ENCODE measurements around the gene NRXN2. TPM values are rescaled to one million over a fixed set of nuclear protein-coding genes. Genes with fewer than 3 reads are reported as not detected.
"Not testable (repeated sequence)": the region's sequence is repeated elsewhere in the genome, so short reads cannot be mapped to it uniquely, and the experiment has no call there.

NRXN2 gene
- total RNA-seq, 1 experiment from 2014 or later = not detected

DNA sequence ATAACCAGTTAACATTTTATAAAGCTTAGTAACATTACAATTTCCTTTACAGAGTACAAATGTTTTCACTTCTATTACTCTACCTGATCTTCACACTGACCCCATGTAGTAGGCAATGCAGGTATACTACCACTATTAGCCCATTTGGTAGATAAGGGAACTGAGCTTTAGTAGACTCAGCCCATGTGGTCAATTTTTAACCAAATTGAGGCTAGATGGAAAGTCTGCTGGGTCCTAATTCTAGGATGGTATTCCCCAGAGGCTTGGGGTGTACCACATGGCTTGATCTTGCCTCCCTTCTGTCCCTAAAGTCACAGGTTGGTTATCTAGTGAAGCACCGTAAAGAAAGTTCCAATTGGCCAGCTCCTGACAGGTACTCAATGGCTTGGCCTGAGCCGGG is 48.2 kb downstream of the NRXN2 start:
- no peak for DNase-seq (ENCODE audit: low spot score)

DNA sequence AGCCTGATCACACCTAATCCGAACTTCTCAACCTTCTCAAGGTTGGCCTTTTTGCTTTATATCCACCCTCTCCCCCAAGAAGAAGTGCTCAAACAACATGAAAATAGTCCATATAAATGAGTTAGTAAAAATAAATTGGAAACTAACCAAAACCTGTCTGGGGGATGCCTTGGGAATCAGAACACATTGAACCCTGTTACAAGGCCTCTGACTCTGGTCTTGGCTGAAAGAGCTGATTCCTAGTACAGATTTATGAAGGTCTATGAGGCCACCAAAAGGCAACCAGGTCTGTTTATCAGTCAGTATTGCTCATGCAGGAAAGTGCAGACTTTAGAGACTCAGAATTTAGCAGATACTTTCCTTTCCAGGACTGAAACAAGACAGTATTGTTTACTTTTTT is 49.7 kb downstream of the NRXN2 start:
- no peak for DNase-seq (ENCODE audit: low spot score)

DNA sequence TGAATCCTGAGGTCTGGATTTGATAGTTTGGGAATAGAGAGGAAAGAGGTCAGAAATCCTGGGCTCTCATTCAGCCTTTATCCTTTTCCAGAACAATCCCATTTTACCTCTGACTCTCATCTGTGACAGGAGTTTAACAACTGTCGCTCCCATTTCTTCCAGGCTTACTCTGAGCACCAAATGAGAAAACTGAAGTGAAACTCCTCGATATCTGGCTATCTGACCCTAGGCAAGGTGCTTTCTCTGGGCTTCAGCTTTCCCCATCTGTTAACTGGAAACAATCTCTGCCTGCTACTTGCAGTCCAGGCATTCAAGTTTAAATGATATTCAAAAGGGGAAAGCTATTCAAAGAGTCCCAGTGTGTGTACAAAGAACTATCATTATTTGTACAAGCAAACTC is 50.1 kb downstream of the NRXN2 start:
- no peak for DNase-seq (ENCODE audit: low spot score)

DNA sequence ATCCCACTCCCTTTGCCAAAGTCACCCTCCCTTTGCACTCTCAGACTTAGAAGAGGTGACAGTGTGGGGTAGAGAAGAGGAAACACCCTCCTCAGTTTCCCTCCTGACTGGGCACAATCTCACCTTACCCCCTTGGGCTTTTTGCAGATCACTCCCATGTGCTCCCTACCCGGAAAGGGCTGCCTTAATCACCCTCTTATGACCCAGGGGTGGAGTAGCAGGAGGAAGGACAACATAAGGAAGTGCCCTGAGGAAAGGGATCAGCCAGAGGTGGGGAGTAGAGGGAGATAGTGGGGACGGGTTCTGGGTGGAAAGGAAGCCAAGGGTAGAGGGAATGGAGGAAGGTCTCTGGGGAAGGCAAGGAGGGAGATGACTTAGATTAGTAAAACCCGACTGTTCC is 52.0 kb downstream of the NRXN2 start:
- no peak for DNase-seq (ENCODE audit: low spot score)

DNA sequence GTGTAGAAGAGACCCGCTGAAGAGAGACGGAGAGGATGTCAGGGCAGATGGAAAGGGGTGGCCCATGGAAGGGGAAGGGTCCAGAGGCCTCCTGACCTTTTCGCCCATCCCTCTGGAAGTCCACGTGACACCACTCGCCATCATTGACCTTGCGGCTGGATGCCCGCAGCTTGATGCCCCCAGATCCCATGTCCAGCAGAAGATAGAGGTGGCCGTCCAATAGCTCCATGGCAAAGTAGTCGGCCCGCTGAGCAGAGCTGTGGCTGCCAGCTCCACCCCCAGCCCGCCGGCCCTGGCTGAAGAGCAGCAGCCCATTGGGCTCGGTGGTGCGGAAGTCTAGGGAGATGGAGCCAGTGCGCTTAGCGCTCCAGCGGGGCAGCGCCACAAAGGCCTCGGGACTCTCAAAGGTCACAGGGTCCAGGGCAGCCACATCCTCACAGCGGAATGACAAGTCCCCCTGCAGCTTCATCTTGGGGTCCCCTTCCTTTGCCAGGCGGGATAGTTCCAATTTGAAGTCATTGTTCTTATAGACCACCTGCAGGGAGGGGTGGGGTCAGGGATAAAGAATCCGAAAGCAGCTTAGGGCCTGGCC is 55.7 kb downstream of the NRXN2 start:
- no peak for DNase-seq (ENCODE audit: low spot score)

DNA sequence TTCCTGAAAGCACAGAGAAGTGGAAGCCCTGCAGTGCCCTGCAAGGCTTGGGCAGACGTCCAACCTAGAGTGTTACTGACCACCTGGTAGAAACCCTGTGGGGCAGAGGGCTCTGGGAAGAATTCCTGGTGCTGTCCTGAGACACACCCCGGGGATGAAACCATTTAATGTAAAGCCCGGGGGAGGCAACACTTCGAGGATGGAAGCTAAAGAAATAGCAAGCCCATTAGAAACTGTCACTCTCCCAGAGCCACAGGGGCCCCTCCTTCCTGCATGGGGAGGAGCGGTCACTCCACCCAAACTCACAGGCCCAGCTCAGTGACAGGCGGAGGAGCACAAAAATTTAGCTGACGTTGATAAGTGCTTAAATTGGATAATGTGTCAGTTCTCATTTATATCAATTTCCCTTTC is 57.6 kb downstream of the NRXN2 start:
- DNase-seq (ENCODE audit: low spot score) = no peak

DNA sequence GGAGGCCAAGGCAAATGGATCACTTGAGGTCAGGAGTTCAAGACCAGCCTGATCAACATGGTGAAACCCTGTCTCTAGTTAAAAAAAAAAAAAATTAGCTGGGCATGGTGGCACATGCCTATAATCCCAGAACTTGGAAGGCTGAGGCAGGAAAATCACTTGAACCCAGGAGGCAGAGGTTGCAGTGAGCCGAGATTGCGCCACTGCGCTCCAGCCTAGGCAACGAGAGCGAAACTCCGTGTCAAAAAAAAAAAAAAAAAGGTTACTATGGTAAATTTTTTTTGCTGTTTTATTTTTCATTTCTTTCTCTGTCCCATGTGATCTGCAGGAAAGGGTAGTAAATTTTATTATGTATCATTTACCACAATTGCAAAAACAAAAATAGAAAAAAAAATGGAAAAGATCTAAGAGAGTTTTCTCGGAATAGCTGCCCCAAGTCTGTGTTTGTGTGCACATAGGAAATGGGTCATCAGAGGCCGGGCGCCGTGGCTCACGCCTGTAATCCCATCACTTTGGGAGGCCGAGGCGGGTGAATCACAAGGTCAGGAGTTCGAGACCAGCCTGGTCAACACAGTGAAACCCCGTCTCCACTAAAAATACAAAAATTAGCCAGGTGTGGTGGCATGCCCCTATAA is 58.6 kb downstream of the NRXN2 start:
- not testable (repeated sequence) for DNase-seq (ENCODE audit: low spot score)

DNA sequence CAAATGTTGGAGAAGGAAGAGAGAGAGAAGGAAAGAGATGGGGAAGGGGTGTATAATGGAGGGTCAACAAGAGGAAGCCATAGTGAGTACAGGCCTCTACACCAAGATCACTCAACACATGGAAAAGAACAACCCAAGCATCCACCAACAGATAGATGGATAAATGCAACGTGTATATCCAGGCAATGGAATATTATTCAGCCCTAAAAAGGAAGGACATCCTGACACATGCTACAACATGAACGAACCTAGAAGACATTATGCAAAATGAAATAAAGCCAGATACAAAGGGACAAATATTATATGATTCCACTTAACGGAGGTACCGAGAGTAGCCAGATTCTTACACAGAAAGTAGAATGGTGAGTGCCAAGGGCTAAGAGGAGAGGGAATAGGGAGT is 59.3 kb downstream of the NRXN2 start:
- no peak for DNase-seq (ENCODE audit: low spot score)

DNA sequence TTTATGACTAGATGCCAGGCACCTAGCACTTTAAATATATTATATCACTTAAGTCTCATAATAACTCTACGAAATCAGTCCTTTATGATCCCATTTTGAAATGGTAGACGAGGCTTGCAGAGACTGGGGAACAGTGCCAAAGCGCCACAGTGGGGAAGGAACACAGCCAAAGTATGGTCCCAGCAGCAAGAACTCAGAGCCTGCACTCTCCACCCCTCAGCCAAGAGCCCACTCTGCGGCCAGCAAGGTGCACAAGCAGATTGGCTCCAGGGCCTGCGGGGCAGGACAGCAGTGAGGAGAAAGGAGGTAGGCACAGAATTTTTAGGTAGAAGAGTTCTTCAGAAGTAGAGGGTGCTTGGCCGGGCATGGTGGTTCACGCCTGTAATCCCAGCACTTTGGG is 61.4 kb downstream of the NRXN2 start:
- no peak for DNase-seq (ENCODE audit: low spot score)

DNA sequence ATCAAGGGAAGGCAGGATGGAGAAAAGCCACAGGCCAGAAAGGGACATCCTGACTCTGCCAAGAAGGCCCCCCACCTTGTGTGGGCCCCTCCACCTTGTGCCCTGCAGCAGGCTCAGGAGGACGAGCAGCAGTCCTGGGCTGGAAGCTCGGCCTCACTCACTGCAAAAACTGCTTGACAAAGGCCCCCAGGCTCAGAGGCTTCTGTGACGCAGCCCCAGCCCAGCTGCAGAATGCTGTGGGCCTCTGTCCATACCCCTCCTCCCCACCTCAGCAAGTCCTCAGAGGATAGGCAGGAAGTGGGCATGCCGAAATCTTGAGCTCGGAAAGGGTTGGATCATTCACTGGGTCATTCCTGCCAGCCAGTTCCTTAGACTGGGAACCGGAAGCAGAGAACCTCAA is 61.9 kb downstream of the NRXN2 start:
- DNase-seq (ENCODE audit: low spot score) = no peak

DNA sequence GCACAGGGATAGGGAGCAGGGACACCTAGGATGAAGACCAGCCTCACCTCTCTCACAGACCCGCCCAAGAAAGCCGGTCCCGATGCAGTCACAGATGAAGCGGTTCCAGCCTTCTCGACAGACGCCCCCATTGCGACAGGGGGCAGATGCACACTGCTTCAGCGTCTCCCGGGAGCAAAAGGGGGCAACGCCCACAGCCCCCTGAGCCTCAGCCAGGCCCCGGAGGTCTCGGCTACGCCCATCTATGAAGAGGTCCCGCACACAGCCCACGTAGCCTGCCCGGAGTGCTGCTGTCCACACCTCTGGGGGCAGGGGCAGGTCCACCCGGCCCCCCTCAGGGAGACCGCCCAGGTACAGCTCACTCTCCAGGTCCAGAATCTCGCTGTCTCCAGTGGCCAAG is 62.3 kb downstream of the NRXN2 start:
- DNase-seq (ENCODE audit: low spot score) = no peak

DNA sequence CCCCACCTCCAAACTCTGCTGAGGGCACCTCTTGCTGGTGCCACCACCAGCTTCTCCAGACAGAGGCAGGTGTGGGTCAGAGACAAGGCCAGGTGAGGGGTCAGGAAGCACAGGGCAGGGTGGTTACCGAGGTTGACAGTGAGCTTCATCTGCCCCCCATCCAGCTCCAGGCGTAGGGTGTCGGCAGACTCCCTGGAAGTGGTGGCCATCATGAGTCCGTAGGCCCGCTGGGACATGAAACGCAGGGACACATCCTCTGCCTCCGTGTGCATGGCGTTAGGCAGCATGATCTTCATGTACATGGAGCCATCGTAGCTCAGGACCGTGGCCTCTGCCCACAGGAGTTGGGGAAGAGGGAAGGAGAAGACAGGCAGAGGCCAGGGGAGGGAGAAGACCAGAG is 62.8 kb downstream of the NRXN2 start:
- DNase-seq (ENCODE audit: low spot score) = no peak

DNA sequence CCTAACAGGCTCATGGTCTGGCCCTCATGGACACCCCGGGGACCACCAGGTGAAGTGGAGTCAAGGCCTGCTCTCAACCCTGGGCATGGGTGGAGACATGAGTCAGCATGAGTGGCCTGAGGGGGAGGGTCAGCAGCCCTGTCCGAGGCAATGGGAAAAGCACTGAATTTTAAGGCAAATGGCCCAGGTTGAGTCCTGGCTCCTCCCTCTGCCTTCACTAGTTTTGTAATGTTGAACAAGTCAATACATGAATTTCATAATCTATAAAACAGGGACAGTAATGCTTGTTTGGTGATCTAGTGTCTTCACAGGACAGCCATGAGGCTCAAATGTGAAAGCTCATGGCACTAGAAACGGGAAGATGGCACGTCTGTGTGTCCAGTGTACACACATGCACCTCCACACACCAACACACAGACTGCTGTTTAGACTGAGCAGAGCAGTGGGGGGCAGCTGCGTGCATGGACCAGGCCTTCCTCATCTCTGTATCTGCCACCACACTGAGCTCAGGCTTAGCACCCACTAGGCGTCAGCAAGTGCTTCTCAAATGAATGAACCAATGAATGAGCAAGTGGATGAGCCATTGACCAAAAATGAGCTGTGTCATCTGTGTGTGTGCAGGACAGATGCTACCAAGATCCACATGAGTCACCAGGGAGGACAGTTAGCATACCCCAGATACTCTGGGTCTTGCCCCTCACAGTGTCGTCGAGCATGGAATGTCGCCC is 63.4 kb downstream of the NRXN2 start:
- DNase-seq (ENCODE audit: low spot score) = no peak

DNA sequence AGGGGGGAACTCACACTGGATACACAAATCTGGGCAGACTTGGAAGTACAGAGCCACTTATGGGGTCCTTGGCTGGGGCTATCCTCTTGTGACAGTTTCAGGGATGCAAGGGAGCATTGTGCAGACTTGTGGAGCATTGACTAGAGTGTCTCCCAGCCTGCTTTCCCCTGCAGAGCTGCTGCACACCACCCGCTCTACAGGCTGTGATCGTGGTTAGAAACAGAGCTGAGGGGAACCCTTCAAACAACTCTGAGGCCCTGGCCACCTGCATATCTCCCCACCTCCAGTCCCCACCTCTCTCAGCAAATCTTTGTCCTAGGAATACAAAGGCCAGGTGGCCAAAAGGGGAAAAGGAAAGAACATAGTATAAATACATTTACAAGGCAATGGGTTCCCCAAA is 64.7 kb downstream of the NRXN2 start:
- no peak for DNase-seq (ENCODE audit: low spot score)

DNA sequence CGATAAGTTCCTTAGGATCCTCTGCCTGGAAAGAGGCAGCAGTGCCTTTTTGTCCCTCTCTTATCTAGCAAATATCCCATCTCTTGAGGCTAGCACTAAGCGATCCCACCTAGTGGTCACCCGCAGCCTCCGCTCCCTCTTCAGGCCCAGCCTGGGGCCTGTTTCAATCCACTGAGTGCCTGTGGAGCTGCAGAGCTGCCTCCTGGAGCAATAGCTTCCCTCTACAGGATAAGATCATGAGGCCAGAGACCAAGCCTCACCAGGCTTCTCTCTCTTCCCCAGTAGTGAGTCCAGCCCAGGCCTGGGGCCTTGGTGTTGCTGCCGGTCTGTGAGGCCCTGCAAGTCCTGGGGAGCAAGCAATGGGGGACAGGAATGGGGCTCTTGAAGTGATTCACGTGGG is 66.1 kb downstream of the NRXN2 start:
- DNase-seq (ENCODE audit: low spot score) = no peak

DNA sequence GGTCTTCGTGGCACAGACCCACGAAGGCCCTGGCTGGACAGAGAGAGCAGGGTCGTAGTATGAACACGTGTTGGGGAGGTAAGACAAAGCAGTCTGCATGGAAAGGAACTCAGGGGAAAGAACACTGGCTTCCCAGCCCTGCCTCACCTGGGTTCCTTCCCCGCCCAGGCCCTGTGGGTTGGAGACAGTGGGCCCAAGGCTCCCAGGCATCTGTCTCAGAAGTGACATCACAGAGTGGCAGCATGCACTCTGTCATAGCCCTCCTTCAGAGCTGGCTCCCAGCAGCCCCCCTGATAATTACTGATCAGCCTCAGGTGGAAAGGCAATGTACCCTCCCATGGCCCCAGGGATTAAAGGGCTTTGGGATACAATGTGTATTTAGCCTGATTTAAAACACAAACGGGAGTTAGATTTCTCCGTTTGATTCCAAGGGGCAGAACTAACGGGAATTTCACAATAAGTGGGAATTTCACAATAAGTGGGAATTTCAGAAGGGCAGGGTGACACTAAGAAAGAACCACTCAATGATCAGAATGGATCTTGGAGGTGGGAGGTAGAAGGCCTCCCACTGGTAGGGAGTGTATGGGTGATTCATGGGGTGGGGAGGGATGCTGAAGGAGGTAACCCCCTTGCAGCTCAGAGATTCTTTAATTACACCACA is 66.9 kb downstream of the NRXN2 start:
- no peak for DNase-seq (ENCODE audit: low spot score)

DNA sequence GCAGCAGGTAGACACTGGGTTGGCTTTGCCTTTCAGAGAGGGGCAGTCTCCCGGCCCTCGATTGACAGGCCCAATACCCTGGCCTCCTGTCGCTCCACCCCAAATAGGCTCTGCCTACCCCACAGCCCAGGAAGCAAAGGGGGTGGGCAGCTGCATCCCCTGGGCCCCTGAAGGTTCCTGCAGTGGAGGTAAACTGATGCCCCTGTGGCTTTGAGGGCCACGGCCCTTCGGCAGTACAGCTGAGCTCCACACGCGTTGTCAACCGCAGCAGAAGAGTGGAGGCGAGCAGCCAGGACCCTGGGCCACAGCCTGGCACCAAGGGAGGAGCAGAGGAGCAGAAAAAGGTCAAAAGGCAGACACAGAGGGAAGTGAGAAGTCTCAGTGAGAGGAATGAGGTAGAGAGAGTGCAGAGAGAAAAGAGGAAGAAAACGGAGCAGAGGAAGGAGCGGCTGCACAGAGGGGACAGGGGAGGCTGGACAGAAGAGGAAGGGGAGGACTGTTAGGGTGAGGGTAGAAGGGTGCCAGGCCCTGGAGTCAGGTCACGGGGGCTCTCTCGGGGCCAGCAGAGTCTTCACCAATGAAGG is 67.9 kb downstream of the NRXN2 start:
- DNase-seq (ENCODE audit: low spot score) = no peak

DNA sequence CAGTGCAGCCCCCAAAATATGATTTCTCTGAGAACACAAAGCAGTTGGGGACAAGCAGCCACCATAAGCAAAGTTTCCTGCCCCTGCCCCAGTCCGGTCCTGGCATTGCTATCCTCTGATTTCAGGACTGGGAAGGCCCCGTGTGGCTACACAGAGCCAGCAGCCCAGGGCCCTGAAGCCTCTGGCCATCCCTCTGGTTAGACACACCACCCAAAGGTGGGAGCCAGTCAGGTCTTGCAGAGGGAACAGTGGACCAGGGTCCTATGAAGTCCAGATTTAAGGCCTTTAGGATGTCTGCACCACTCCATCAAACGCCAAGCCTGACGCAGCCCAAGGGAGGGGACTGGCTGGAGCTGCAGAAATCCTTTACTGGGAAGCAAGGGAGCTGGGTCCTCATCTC is 68.6 kb downstream of the NRXN2 start:
- DNase-seq (ENCODE audit: low spot score) = no peak

DNA sequence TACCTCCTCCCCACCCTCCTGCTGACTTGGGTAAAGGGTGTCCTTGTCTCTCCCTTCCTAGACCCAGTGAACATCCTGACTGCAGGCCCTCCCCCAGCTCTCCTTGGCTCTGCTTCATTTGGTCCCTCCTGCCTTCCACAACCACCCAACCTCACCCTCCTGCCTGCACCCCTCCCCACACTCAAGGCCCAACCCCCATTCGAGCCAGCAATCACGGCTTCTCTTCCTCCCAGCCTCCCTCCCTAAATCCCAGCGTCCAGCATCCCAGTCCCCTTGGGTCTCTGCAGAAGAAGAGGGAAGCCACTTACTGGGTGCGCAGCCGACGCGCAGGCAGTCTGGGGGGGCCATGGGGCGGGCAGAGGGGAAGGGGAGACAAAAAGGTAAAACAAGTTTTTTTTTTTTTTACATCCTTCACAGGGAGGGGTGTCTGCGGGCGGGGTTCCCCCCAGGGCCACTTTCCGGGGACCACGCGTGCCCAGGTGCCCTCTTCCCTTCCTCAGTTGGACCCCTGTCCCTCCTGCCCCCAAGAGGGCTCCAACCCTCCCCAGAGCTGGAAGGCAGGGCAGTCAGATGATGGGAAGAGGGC is 69.5 kb downstream of the NRXN2 start:
- DNase-seq (ENCODE audit: low spot score) = no peak

DNA sequence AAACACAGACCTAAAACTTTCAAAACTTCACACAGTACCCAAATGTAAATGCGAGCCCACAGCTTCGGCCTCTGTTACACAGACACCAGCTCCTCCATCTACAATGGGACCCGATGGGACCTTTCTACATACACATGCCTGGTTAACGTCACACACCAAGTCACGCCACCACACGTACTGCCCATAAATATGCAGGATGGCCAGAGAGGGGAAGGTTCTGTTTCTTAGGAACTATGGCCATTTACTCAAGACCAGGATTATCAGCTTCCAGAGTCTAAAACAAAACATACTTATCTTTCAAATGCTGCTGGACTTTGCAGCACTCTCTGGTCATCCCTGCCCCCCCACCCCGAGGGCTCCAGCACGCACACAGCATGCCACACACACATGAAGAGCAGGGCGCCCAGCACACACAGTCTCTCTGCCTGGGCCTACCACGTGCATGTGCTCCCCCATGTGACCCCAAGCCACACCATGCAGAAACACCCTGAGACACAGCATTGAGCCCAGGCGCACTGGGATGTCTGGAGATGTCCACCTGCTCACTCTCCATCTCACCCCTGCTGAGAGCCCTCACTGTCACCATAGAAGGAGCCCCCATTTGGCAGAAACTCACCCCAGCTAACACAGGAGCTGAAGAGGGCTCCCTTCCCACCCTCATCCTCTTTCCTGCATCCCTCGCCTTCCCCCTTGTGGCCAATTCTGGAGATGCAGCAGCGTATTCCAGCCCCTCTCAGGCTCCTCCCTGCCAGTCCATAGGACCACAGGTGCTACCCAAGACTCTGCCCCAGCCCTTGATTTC is 70.2 kb downstream of the NRXN2 start:
- DNase-seq (ENCODE audit: low spot score) = peak; percentile 91

DNA sequence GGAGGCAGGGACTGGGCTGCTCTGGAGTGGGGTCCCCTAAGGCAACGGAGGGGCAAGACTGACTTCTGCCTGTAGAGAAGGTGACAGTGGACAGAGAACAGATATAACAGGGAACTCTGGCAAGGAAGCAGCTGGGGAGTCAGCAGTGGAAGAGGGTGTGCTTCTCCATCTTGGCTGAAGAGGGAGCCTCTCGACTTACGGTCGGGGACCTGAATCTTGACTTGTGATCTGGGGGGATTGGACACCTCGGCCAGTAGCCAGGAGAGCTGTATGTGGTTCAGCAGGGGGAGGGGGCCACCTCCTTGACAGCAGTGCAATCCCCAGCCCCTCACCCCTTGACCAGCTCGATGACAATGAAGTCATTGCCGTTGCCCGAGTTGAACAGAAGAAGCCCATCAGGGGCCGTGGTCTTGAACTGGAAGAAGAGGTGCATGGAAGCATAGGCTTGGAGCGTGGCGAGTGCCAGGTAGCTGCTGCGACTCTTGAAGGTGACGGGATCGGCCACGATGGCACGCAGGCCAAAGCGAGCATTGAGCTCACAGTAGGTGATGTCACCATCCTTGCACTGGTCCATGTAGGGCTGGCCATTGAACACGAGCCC is 72.0 kb downstream of the NRXN2 start:
- peak; percentile 39 for DNase-seq (ENCODE audit: low spot score)

All from HT-29 (cell line).